Measurements from ENCODE around the gene GABBR2.

DNA sequence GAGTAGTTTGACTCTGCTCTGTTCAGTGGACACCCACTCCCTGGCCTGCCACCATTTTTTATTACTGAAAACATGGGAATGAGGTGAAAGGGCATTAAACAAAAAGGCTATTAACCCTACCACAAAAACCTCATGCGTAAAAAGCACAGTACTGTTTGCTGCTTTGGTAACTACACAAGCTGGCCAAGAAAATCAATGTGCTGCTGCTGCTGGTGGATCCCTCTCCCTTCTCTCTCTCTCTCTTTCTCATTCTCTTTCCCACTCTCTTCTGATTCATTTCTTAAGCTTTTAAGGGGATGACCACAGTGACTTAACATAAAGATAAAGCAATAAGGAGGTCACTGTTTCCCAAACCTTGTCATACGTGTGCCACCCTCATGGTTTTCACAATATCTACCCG is 270.1 kb downstream of the GABBR2 start:
- TF ChIP-seq CHD2 (IDR thresholded peaks at IDR 0.05; ENCODE audit: low read length) (no peak), EZH2 (IDR thresholded peaks at IDR 0.05; ENCODE audit: low read depth, low read length, severe bottlenecking) (no peak), POLR2AphosphoS5 (IDR thresholded peaks at IDR 0.05; ENCODE audit: low read depth, low read length) (no peak), POLR2A (IDR thresholded peaks at IDR 0.05; ENCODE audit: control extremely low read depth in 1 of 2, low read depth in 2 of 2, low read length in 2 of 2) (no peak), BACH1 (IDR thresholded peaks at IDR 0.05; ENCODE audit: low read length) (no peak), CEBPB (IDR thresholded peaks at IDR 0.05; ENCODE audit: low read depth, low read length) (no peak), BCL11A (IDR thresholded peaks at IDR 0.05; ENCODE audit: low read depth in 2 of 2, low read length in 2 of 2) (no peak), CBX5 (IDR thresholded peaks at IDR 0.05; ENCODE audit: low read depth, low read length) (no peak), SIX5 (IDR thresholded peaks at IDR 0.05; ENCODE audit: low read depth, low read length) (no peak), SUZ12 (IDR thresholded peaks at IDR 0.05; ENCODE audit: low read length) (no peak), ASH2L (IDR thresholded peaks at IDR 0.05; ENCODE audit: low read length) (no peak), RFX5 (IDR thresholded peaks at IDR 0.05; ENCODE audit: borderline replicate concordance, low read depth, low read length) (no peak)
- TF ChIP-seq, protein P1, sequence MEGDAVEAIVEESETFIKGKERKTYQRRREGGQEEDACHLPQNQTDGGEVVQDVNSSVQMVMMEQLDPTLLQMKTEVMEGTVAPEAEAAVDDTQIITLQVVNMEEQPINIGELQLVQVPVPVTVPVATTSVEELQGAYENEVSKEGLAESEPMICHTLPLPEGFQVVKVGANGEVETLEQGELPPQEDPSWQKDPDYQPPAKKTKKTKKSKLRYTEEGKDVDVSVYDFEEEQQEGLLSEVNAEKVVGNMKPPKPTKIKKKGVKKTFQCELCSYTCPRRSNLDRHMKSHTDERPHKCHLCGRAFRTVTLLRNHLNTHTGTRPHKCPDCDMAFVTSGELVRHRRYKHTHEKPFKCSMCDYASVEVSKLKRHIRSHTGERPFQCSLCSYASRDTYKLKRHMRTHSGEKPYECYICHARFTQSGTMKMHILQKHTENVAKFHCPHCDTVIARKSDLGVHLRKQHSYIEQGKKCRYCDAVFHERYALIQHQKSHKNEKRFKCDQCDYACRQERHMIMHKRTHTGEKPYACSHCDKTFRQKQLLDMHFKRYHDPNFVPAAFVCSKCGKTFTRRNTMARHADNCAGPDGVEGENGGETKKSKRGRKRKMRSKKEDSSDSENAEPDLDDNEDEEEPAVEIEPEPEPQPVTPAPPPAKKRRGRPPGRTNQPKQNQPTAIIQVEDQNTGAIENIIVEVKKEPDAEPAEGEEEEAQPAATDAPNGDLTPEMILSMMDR (IDR thresholded peaks at IDR 0.05; ENCODE audit: control extremely low read depth in 1 of 3, insufficient read depth in 1 of 3, low read depth in 1 of 3, low read length in 3 of 3): no peak

All from H1 (cell line).